ENCODE results near the gene UIMC1. TPM values are rescaled to one million over a fixed set of nuclear protein-coding genes. Genes with fewer than 3 reads are reported as not detected.

The UIMC1 gene
- total and polyA plus RNA-seq, 2 donors (not counting 1 experiment from before 2014, with no cell fraction given) = 49.2 to 98.1 TPM

GRCh38 chr5:176883700-176884570 lies 122.6 kb downstream of the UIMC1 start:
- H3K4me3 ChIP-seq (ENCODE audit: control extremely low read depth in 1 of 5, extremely low read depth in 1 of 5, insufficient read depth in 1 of 5, low read depth in 2 of 5, low read length in 4 of 5) = no peak overlapping the region
- Mint-ChIP-seq H3K27me3 (peaks cover 9% of the 10 kb centered on the region), H3K9me3 (ENCODE audit: insufficient read depth) (no peaks in the 10 kb centered on the region), H3K4me1 (no peaks in the 10 kb centered on the region), H3K27ac (no peak overlapping the region), H3K4me3 (no peak overlapping the region)
- DNase-seq = no peak
- TF ChIP-seq EZH2 (IDR thresholded peaks at IDR 0.05; ENCODE audit: borderline replicate concordance, insufficient read depth, low read depth, low read length, poor library complexity, severe bottlenecking) (no peak), CTCF (IDR thresholded peaks at IDR 0.05) (no peak)
- CTCF ChIA-PET = no interaction called here
- POLR2A ChIA-PET = no interaction called here
- WGBS (ENCODE audit: insufficient coverage) = 96% methylated on average over 15 of the region's 17 CpGs
- H3K27me3 ChIP-seq (replicated peaks in 1 of 4; ENCODE audit: control extremely low read depth in 1 of 4, control insufficient read depth in 3 of 4, insufficient read depth in 4 of 4, low read length in 3 of 4) = peaks cover 0 to 2% (median 0%) of the 10 kb centered on the region in 4 experiments
- no peak overlapping the region for H3K9ac ChIP-seq (ENCODE audit: low read length)
- no peaks in the 10 kb centered on the region for H3K9me3 ChIP-seq (ENCODE audit: control extremely low read depth in 1 of 3, control insufficient read depth in 2 of 3, insufficient read depth in 1 of 3, low read length in 2 of 3)
- intact Hi-C loops (cut with micrococcal nuclease) = no loop called here
- no peaks in the 10 kb centered on the region for H3K79me2 ChIP-seq (ENCODE audit: control insufficient read depth, insufficient read depth, low read length)
- ATAC-seq (ENCODE audit: low read depth) = no peak
- H2AFZ ChIP-seq (ENCODE audit: insufficient read depth, low read depth, low read length, poor library complexity, severe bottlenecking) = no peak overlapping the region
- no peak overlapping the region for H3K4me2 ChIP-seq (replicated peaks; ENCODE audit: low read depth, low read length, poor library complexity, severe bottlenecking)
- no peak overlapping the region for H3K27ac ChIP-seq (ENCODE audit: low read length in 2 of 2)
- no peaks in the 10 kb centered on the region for H3K36me3 ChIP-seq (replicated peaks in 1 of 2; ENCODE audit: control extremely low read depth in 1 of 2, control insufficient read depth in 1 of 2, extremely low read depth in 1 of 2, insufficient read depth in 2 of 2, low read length in 1 of 2)
- no peaks in the 10 kb centered on the region for H4K20me1 ChIP-seq (ENCODE audit: control insufficient read depth, insufficient read depth, low read length, poor library complexity, severe bottlenecking)
- no peaks in the 10 kb centered on the region for H3K4me1 ChIP-seq (ENCODE audit: control insufficient read depth in 2 of 2, insufficient read depth in 2 of 2, low read length in 2 of 2)

- H3K4me3 ChIP-seq (ENCODE audit: control extremely low read depth in 1 of 5, extremely low read depth in 1 of 5, insufficient read depth in 1 of 5, low read depth in 2 of 5, low read length in 4 of 5) = no peak overlapping the region
- no peak overlapping the region for H3K4me2 ChIP-seq (replicated peaks; ENCODE audit: low read depth, low read length, poor library complexity, severe bottlenecking)
- H3K27ac ChIP-seq (ENCODE audit: low read length in 2 of 2) = no peak overlapping the region
- Mint-ChIP-seq H3K27me3 (peaks cover 12% of the 10 kb centered on the region), H3K27ac (no peak overlapping the region), H3K9me3 (ENCODE audit: insufficient read depth) (no peaks in the 10 kb centered on the region), H3K4me3 (no peak overlapping the region), H3K4me1 (no peaks in the 10 kb centered on the region)
- H3K9ac ChIP-seq (ENCODE audit: low read length) = no peak overlapping the region
- DNase-seq (no peak), ATAC-seq (ENCODE audit: low read depth) (no peak)
- intact Hi-C loops (cut with micrococcal nuclease) = no loop called here
- no peaks in the 10 kb centered on the region for H3K79me2 ChIP-seq (ENCODE audit: control insufficient read depth, insufficient read depth, low read length)
- WGBS (ENCODE audit: insufficient coverage) = 54% methylated on average over 6 of the region's 6 CpGs
- no peak overlapping the region for H2AFZ ChIP-seq (ENCODE audit: insufficient read depth, low read depth, low read length, poor library complexity, severe bottlenecking)
- no peaks in the 10 kb centered on the region for H3K4me1 ChIP-seq (ENCODE audit: control insufficient read depth in 2 of 2, insufficient read depth in 2 of 2, low read length in 2 of 2)
- POLR2A ChIA-PET = no interaction called here
- CTCF ChIA-PET = no interaction called here
- H3K36me3 ChIP-seq (replicated peaks in 1 of 2; ENCODE audit: control extremely low read depth in 1 of 2, control insufficient read depth in 1 of 2, extremely low read depth in 1 of 2, insufficient read depth in 2 of 2, low read length in 1 of 2) = no peaks in the 10 kb centered on the region
- TF ChIP-seq CTCF (IDR thresholded peaks at IDR 0.05) (no peak), EZH2 (IDR thresholded peaks at IDR 0.05; ENCODE audit: borderline replicate concordance, insufficient read depth, low read depth, low read length, poor library complexity, severe bottlenecking) (no peak)
- peaks cover 0 to 12% (median 0%) of the 10 kb centered on the region in 4 experiments for H3K27me3 ChIP-seq (replicated peaks in 1 of 4; ENCODE audit: control extremely low read depth in 1 of 4, control insufficient read depth in 3 of 4, insufficient read depth in 4 of 4, low read length in 3 of 4)
- H4K20me1 ChIP-seq (ENCODE audit: control insufficient read depth, insufficient read depth, low read length, poor library complexity, severe bottlenecking) = no peaks in the 10 kb centered on the region
- no peaks in the 10 kb centered on the region for H3K9me3 ChIP-seq (ENCODE audit: control extremely low read depth in 1 of 3, control insufficient read depth in 2 of 3, insufficient read depth in 1 of 3, low read length in 2 of 3)
These were observed 124.0 kb downstream of the UIMC1 start for GRCh38 chr5:176882567-176882903.

Data from B cell (primary cell).